NCI-H82 treated with DMSO at 0.1 percent for 48 hours (cell line): ENCODE measurements around the gene TACC2.
"Not testable (repeated sequence)": the region's sequence is repeated elsewhere in the genome, so short reads cannot be mapped to it uniquely, and the experiment has no call there.

ENCODE experiments used
- DNase-seq: peaks from one replicate; lab custom pipeline; 2025; ENCODE audit not compliant: unreplicated experiment; lab: John Stamatoyannopoulos, UW

Gene TACC2

GRCh38 chr10:121988361-121989324 lies at the start of gene TACC2:
Gene TACC2, plus strand, starts transcription at chr10:121989163. Its CDS starts 32,819 bp downstream, at chr10:122021982.
- DNase-seq: no peak

GRCh38 chr10:121941532-121941931 lies 47.4 kb upstream of the TACC2 start:
- no peak for DNase-seq

GRCh38 chr10:121942749-121943416 lies 46.1 kb upstream of the TACC2 start:
- no peak for DNase-seq

GRCh38 chr10:121947343-121948330 lies 41.3 kb upstream of the TACC2 start:
- no peak for DNase-seq

GRCh38 chr10:121949049-121949448 lies 39.9 kb upstream of the TACC2 start:
- no peak for DNase-seq

GRCh38 chr10:121949451-121949850 lies 39.5 kb upstream of the TACC2 start:
- no peak for DNase-seq

- no peak for DNase-seq
Measured at GRCh38 chr10:121952226-121952625, 36.7 kb upstream of the TACC2 start.

- DNase-seq: no peak
Measured at GRCh38 chr10:121956111-121957061, 32.6 kb upstream of the TACC2 start.

GRCh38 chr10:121959671-121960070 lies 29.3 kb upstream of the TACC2 start:
- DNase-seq: no peak

- DNase-seq: no peak
Measured at GRCh38 chr10:121961456-121961855, 27.5 kb upstream of the TACC2 start.

- DNase-seq: no peak
Measured at GRCh38 chr10:121965996-121966395, 23.0 kb upstream of the TACC2 start.

GRCh38 chr10:121969086-121969485 lies 19.9 kb upstream of the TACC2 start:
- not testable (repeated sequence) for DNase-seq

GRCh38 chr10:121974019-121974534 lies 14.9 kb upstream of the TACC2 start:
- DNase-seq: no peak

GRCh38 chr10:121974535-121975294 lies 14.2 kb upstream of the TACC2 start, which contains the start of gene NSMCE4A:
Gene NSMCE4A, minus strand, starts transcription at chr10:121975217. Its CDS starts 52 bp downstream, at chr10:121975165.
- DNase-seq: no peak

- DNase-seq: no peak
Measured at GRCh38 chr10:121975295-121976086, 13.5 kb upstream of the TACC2 start.

- DNase-seq: no peak
Measured at GRCh38 chr10:121976607-121977006, 12.4 kb upstream of the TACC2 start.

GRCh38 chr10:121978511-121978910 lies 10.5 kb upstream of the TACC2 start:
- DNase-seq: no peak

GRCh38 chr10:121981346-121981745 lies 7.6 kb upstream of the TACC2 start:
- DNase-seq: no peak
